ENCODE measurements around the gene FN1. TPM values are rescaled to one million over a fixed set of nuclear protein-coding genes. Genes with fewer than 3 reads are reported as not detected.
A peak's percentile ranks its signal among the peaks of the same experiment; 100 is the strongest.

The FN1 gene
- total and polyA plus RNA-seq, 11 donors: 100 to 1,418 (median 343) TPM

DNA sequence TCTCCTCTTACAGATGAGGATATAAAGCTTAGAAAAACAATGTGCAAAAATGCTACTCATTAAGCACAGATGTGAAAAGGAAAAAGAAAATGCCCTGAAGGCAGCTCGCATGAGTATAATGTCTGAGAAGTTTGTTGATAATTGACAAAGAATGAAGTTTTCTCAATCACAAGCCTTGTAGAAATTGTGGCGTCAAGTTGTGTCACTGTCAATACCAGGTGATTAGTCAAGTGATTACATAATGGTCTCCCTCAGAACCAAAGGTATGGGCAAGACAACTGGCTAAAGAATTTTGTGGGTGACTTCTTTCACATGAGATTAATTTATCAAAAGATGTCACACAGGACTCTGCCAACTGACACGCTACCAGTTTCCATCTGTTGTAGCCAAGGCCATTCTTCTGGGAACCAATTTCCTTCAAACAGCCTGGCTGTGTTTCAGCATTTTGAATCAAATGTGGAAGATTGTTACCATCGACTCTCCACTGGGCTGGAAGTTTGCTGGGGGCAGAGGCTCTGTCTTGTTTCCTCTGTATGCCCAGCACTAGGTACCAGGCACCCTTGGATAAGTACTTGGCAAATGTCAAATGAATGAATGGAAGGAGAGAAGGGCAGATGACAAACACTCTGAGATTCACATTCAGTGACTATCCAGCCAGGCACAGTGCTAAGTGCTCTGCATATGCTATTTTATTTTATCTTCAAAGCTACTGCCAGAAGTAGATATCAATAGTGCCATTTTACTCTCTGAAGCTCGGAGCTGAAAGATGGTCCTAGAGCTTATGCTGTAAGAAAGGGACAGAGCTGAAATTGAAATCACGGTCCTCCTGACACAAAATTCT lies 5.9 kb upstream of the FN1 start:
- no peak for ATAC-seq
- intact Hi-C loops (cut with DNase I): no loop called here
- TF ChIP-seq CTCF (IDR thresholded peaks at IDR 0.05) (no peak), POLR2A (IDR thresholded peaks at IDR 0.05) (no peak)

GRCh38 chr2:215439980-215440512 lies 4.2 kb upstream of the FN1 start:
- no peak overlapping the region for H3K27ac ChIP-seq
- no peak for ATAC-seq
- no peak for DNase-seq
- no peak for TF ChIP-seq CTCF (IDR thresholded peaks at IDR 0.05)
- no peak for TF ChIP-seq POLR2A (IDR thresholded peaks at IDR 0.05)
- intact Hi-C loops (cut with DNase I): loop anchor here in 2 of 10 donors (10.0 kb wide), 3 partner anchors 135 to 395 kb away; no protein-coding TSS in a partner anchor
- WGBS, 4 donors: 84 to 90% (median 86%) methylated on average over 5 of the region's 5 CpGs
- no peaks in the 10 kb centered on the region for H3K9me3 ChIP-seq
- H3K4me1 ChIP-seq: peaks cover 0 to 20% (median 10%) of the 10 kb centered on the region in 12 donors
- no peak overlapping the region for H3K4me3 ChIP-seq
- H3K27me3 ChIP-seq: peaks cover 0 to 32% (median 3%) of the 10 kb centered on the region in 9 donors
- H3K36me3 ChIP-seq: no peaks in the 10 kb centered on the region

More for the DNA sequence above, 5.9 kb upstream of the FN1 start:
- H3K27me3 ChIP-seq: peaks cover 0 to 16% (median 0%) of the 10 kb centered on the region in 9 donors
- no peaks in the 10 kb centered on the region for H3K36me3 ChIP-seq
- H3K4me1 ChIP-seq: peaks cover 0 to 20% (median 5%) of the 10 kb centered on the region in 12 donors
- 66 to 79% (median 68%) methylated on average over 6 of the region's 6 CpGs for WGBS, 4 donors
- no peak overlapping the region for H3K27ac ChIP-seq
- H3K9me3 ChIP-seq: no peaks in the 10 kb centered on the region
- H3K4me3 ChIP-seq: no peak overlapping the region
- no peak for DNase-seq

DNA sequence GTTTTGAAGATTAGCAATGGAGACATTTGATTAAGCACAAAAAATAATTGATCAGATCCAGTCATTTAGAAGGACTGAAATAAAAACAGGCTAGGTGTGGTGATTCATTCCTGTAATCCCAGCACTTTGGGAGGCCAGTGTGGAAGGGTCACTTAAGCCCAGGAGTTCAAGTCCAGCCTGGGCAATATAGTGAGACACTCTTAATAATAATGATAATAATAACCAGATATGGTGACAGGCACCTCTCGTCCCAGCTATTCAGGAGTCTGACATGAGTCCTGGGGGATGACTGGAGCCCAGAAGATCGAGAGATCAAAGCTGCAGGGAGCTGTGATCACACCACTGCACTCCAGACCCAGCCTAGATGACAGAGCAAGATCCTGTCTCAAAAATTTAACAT lies 3.5 kb upstream of the FN1 start:
- ATAC-seq: no peak
- H3K36me3 ChIP-seq: no peaks in the 10 kb centered on the region
- peaks cover 0 to 33% (median under 1%) of the 10 kb centered on the region in 9 donors for H3K27me3 ChIP-seq
- DNase-seq: no peak
- no peak overlapping the region for H3K4me3 ChIP-seq
- TF ChIP-seq POLR2A (IDR thresholded peaks at IDR 0.05) (no peak), CTCF (IDR thresholded peaks at IDR 0.05) (no peak)
- no peaks in the 10 kb centered on the region for H3K9me3 ChIP-seq
- intact Hi-C loops (cut with DNase I): loop anchor here in 2 of 10 donors (10.0 kb wide), 3 partner anchors 135 to 395 kb away; no protein-coding TSS in a partner anchor
- WGBS, 4 donors: 77 to 88% (median 83%) methylated on average over 2 of the region's 2 CpGs
- peak overlapping the region in 2 of 12 donors; percentile 12 to 94 for H3K27ac ChIP-seq
- H3K4me1 ChIP-seq: peaks cover 0 to 20% (median 10%) of the 10 kb centered on the region in 12 donors

GRCh38 chr2:215437614-215438013 lies 1.7 kb upstream of the FN1 start:
- H3K36me3 ChIP-seq: peaks cover 0 to 9% (median 6%) of the 10 kb centered on the region in 9 donors
- WGBS, 4 donors: 50 to 62% (median 56%) methylated on average over 2 of the region's 2 CpGs
- no peak for DNase-seq
- peak overlapping the region in 8 of 12 donors; percentile 60 to 90 (median 68) for H3K4me3 ChIP-seq
- peaks cover 0 to 33% (median 0%) of the 10 kb centered on the region in 9 donors for H3K27me3 ChIP-seq
- peak overlapping the region; percentile 81 to 99 (median 91) for H3K27ac ChIP-seq
- no peak for ATAC-seq
- H3K4me1 ChIP-seq: peaks cover 0 to 32% (median 10%) of the 10 kb centered on the region in 12 donors
- TF ChIP-seq POLR2A (IDR thresholded peaks at IDR 0.05): no peak
- no peak for TF ChIP-seq CTCF (IDR thresholded peaks at IDR 0.05)
- no peaks in the 10 kb centered on the region for H3K9me3 ChIP-seq
- intact Hi-C loops (cut with DNase I): loop anchor here in 2 of 10 donors (10.0 kb wide), 3 partner anchors 137 to 397 kb away; no protein-coding TSS in a partner anchor
